ENCODE results near the gene OR52A5. TPM values are rescaled to one million over a fixed set of nuclear protein-coding genes. Genes with fewer than 3 reads are reported as not detected.
"Not testable (repeated sequence)": the region's sequence is repeated elsewhere in the genome, so short reads cannot be mapped to it uniquely, and the experiment has no call there.

OR52A5 gene
- not detected for total RNA-seq

DNA sequence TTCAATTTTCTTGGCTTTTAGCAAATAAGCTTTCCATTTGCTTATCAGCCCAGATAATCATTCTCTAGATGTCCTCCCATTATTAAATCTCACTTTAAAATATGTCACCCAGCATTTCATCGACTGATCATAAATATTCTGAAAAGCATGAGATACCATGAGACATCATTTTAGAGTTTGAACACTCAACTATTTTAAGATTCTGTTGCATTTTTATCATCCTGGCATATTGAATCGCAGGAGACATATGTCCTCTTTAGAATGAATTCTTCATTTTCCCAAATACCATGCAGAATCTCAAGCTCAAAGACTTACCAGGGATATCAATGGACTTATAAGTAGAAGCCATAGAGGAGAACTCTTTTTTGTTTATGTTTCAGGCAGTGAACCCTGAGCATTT lies at the start of gene OR52A5:
Gene OR52A5, minus strand, starts transcription at position 361 of the 400 bp plus-strand sequence. CDS start 5,714 bp downstream, outside the sequence.
- Mint-ChIP-seq H3K36me3 (no peaks in the 10 kb centered on the region), H3K4me3 (no peak within 1 kb of the TSS), H3K9me3 (no peaks in the 10 kb centered on the region), H3K4me1 (no peaks in the 10 kb centered on the region), H3K27ac (no peak within 1 kb of the TSS), H3K27me3 (peaks cover 5% of the 10 kb centered on the region)
- no peak for DNase-seq

GRCh38 chr11:5178046-5178837 lies 40.1 kb upstream of the OR52A5 start:
- Mint-ChIP-seq H3K36me3 (no peaks in the 10 kb centered on the region), H3K27me3 (no peaks in the 10 kb centered on the region), H3K4me1 (no peaks in the 10 kb centered on the region), H3K9me3 (no peaks in the 10 kb centered on the region), H3K27ac (no peak overlapping the region), H3K4me3 (no peak overlapping the region)
- DNase-seq = no peak

DNA sequence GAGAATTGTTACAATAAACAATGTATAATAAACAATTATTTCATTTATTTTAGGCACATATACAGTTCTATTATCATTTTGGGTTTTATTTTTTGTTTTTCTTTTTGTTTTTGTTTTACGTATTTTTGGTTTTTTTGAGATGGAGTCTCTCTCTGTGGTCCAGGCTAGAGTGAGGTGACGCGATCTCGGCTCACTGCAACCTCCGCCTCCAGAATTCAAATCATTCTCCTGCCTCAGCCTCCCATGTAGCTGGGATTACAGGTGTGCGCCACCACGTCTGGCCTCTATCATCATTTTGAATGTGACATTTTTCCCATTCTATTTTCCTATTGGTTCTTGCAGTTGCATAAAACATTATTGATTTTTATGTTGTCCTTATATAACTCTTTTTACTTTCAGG lies 36.8 kb upstream of the OR52A5 start:
- Mint-ChIP-seq H3K9me3 (no peaks in the 10 kb centered on the region), H3K4me3 (no peak overlapping the region), H3K36me3 (no peaks in the 10 kb centered on the region), H3K4me1 (no peaks in the 10 kb centered on the region), H3K27ac (no peak overlapping the region), H3K27me3 (no peaks in the 10 kb centered on the region)
- no peak for DNase-seq

- H3K27ac Mint-ChIP-seq = no peak overlapping the region
- H3K36me3 Mint-ChIP-seq = no peaks in the 10 kb centered on the region
- DNase-seq = no peak
- no peaks in the 10 kb centered on the region for H3K9me3 Mint-ChIP-seq
- H3K4me1 Mint-ChIP-seq = no peaks in the 10 kb centered on the region
- no peaks in the 10 kb centered on the region for H3K27me3 Mint-ChIP-seq
- no peak overlapping the region for H3K4me3 Mint-ChIP-seq
Observed at GRCh38 chr11:5171856-5172255, 33.7 kb upstream of the OR52A5 start.

DNA sequence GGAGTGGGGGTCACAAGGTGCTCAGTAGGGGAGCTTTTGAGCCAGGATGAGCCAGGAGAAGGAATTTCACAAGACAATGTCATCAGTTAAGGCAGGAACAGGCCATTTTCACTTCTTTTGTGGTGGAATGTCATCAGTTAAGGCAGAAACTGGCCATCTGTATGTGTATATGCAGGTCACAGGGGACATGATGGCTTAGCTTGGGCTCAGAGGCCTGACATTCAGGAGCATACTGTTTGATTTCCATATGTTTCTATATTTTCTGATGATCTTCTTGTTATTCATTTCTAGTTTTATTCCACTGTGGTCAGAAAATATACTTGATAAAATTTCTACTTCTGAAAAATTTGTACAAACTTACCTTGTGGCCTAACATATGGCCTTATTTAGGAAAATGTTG lies 27.7 kb upstream of the OR52A5 start:
- H3K9me3 Mint-ChIP-seq, H3K4me1 Mint-ChIP-seq, DNase-seq, H3K27me3 Mint-ChIP-seq, H3K4me3 Mint-ChIP-seq, H3K36me3 Mint-ChIP-seq, H3K27ac Mint-ChIP-seq: not testable (repeated sequence)

DNA sequence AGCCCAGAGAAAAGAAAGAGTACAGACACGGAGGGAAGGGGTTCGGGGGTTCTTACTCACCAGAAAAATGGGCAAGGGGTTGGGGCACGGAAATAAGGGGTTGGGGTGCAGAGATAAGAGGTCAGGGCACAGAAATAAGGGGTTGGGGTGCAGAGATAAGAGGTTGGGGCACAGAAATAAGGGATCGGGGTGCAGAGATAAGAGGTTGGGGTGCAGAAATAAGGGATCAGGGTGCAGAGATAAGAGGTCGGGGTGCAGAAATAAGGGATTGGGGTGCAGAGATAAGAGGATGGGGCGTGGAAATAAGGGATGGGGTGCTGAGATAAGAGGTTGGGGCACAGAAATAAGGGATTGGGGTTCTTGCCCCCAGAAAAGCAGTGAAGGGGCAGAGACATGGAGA lies 26.7 kb upstream of the OR52A5 start:
- not testable (repeated sequence) for H3K4me3 Mint-ChIP-seq, DNase-seq, H3K27me3 Mint-ChIP-seq, H3K27ac Mint-ChIP-seq, H3K4me1 Mint-ChIP-seq, H3K9me3 Mint-ChIP-seq, H3K36me3 Mint-ChIP-seq

DNA sequence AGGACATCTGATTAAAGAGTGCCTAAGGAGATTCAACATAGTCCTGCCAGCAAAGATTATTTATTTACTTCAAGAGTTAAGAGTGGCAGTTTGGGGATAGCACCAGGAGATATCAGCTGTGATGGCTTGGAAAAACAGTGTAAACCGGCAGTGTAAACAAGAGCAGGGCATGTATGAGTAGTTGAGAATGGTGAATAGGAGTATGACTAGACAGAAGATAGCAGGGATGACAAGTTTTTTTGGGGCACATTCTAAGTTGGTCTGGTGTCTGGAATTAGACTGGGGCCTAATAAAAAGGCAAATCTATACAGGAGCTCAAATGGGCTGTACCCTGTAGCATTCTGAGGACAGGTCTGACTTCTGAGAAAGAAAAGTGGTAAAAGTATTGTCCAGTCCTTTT lies 22.9 kb upstream of the OR52A5 start:
- not testable (repeated sequence) for H3K4me1 Mint-ChIP-seq, H3K4me3 Mint-ChIP-seq, H3K27me3 Mint-ChIP-seq, H3K27ac Mint-ChIP-seq, DNase-seq, H3K9me3 Mint-ChIP-seq, H3K36me3 Mint-ChIP-seq

GRCh38 chr11:5160217-5160616 lies 22.1 kb upstream of the OR52A5 start:
- not testable (repeated sequence) for H3K9me3 Mint-ChIP-seq, H3K4me1 Mint-ChIP-seq, DNase-seq, H3K27ac Mint-ChIP-seq, H3K36me3 Mint-ChIP-seq, H3K4me3 Mint-ChIP-seq, H3K27me3 Mint-ChIP-seq

DNA sequence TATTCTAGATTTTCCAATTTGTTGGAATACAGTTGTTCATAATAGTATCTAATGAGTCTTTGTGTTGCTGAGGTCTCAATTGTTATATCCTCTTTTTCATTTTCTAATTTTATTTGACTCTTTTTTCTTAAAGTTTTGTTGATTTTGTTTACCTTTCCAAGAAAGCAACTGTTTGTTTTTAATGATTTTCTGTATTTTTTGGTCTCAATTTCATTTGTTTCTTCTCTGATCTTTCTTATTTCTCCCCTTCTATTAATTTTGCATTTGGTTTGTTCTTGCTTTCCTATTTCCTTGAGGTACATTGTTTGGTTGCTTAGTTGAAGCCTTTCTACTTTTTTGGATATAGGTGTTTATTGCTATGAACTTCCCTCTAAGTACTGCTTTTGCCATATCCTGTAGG lies 21.6 kb upstream of the OR52A5 start:
- Mint-ChIP-seq H3K4me3 (no peak overlapping the region), H3K27me3 (peaks cover 8% of the 10 kb centered on the region), H3K36me3 (no peaks in the 10 kb centered on the region), H3K9me3 (no peaks in the 10 kb centered on the region), H3K4me1 (no peaks in the 10 kb centered on the region), H3K27ac (no peak overlapping the region)
- no peak for DNase-seq

DNA sequence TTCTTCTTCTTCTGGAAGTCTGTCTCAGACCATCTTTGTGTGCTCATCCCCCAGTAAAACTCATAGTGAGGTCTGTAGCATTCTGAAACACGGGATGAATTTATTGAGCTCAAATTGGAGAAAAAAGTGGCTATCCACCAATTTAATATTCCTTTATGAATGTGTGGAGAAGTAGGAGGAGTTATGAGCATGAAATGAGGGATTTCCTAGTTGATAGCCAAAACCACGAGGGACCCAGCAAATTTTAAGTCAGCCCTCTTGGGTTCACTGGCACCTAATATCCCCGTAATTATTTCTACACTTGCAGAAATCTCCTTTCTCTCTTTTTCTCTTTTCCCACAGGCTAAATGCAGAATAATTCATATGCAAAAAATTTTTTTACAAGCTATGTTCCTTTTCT lies 16.5 kb upstream of the OR52A5 start, which contains the start of gene OR52A1:
Gene OR52A1, minus strand, starts transcription at position 101 of the 400 bp plus-strand sequence. CDS start 2,388 bp downstream, outside the sequence.
- Mint-ChIP-seq H3K36me3 (no peaks in the 10 kb centered on the region), H3K27me3 (peaks cover 4% of the 10 kb centered on the region), H3K9me3 (no peaks in the 10 kb centered on the region), H3K27ac (no peak within 1 kb of the TSS), H3K4me3 (no peak within 1 kb of the TSS), H3K4me1 (no peaks in the 10 kb centered on the region)
- DNase-seq = no peak

DNA sequence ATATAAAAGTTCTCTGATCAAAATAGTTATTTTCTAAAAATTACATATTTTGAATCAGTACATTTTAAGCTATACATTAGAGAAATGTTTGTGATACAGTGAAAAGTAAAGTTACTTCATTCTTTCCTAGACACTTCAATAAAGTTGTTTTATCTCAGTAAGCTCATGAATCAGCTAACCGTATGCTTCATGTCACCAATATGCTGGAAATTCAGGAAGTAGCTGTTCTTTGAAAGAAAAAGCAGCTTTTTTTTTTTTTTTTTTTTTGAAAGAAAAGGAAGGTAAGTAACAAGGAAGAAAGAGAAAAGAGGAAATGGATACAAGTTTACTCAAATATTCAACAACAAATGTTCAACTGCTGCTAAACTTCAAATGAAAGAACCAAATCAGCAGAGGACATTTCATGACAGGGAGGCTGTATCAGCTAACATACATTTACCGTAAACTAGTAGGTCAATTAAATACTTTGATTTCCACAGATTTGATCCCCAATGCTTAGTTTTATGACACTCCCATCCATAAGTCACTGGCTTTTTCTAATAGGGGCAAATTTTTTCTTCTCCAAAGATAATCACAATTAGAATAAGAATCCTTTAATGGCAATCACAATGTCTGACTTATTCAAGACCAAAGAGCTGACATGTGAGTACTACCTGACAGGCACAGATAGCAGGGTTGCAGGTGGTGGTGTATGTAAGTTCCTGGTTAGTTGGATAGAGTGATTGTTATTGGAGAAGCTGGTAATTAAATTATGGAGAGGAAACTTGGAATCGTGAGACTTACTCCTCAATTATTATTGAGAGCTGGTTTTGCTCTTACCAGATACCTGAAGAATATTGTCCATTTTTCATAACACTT lies 15.6 kb upstream of the OR52A5 start:
- Mint-ChIP-seq H3K4me3 (no peak overlapping the region), H3K9me3 (no peaks in the 10 kb centered on the region), H3K4me1 (no peaks in the 10 kb centered on the region), H3K27ac (no peak overlapping the region), H3K36me3 (no peaks in the 10 kb centered on the region), H3K27me3 (no peaks in the 10 kb centered on the region)
- DNase-seq = no peak

GRCh38 chr11:5151713-5152153 lies 13.6 kb upstream of the OR52A5 start:
- no peak for DNase-seq

DNA sequence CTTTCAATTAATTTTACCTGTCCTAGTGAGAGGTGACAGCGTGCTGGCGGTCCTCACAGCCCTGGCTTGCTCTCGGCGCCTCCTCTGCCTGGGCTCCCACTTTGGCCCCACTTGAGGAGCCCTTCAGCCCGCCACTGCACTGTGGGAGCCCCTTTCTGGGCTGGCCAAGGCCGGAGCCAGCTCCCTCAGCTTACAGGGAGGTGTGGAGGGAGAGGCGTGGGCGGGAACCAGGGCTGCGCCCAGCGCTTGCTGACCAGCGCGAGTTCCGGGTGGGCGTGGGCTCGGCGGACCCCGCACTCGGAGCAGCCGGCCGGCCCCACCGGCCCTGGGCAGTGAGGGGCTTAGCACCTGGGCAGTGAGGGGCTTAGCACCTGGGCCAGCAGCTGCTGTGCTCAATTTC lies 6.0 kb upstream of the OR52A5 start:
- H3K27me3 Mint-ChIP-seq, H3K4me3 Mint-ChIP-seq, H3K4me1 Mint-ChIP-seq, H3K9me3 Mint-ChIP-seq, DNase-seq, H3K27ac Mint-ChIP-seq, H3K36me3 Mint-ChIP-seq: not testable (repeated sequence)

More at GRCh38 chr11:5151713-5152153, 13.6 kb upstream of the OR52A5 start:
- Mint-ChIP-seq H3K4me1 (no peaks in the 10 kb centered on the region), H3K27ac (no peak overlapping the region), H3K36me3 (no peaks in the 10 kb centered on the region), H3K4me3 (no peak overlapping the region), H3K27me3 (no peaks in the 10 kb centered on the region), H3K9me3 (no peaks in the 10 kb centered on the region)

DNA sequence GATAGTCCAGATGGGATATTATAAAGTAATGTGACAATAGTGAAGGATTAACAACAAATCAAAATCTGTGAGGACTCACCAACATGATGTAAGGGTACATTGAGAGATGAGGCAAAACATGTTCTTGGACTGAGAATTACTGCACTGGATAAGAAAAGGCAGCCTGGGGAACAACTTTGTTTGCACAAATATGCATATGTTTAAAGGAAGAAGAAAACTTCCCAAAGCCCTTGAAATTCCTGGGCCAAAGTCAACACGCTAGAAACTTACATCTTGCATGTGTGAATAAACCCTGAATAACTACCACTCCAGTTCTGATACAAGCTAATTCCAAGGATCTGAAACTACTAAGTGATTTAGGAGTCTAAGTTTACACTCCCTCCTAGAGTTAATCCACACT lies 1.1 kb downstream of the OR52A5 start:
- Mint-ChIP-seq H3K27me3 (peaks cover 5% of the 10 kb centered on the region), H3K9me3 (no peaks in the 10 kb centered on the region)

DNA sequence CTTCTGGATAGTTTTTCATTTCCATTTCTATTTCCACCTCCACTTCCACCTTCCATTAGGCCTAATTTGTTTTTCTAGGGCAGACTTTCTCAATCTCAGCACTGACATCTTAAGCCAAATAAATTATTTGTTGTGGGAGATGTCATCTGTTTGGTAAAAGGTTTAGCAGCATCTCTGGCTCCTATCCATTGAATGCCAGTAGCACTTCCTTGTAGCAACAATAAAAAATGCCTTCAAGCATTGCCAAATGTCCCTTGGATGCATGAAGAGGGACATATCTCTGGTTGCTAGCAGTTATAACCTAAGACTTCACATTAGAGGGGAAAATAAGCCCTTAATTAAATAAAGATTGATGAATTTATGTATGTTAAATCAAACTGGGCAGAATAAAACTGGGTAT lies 1.9 kb downstream of the OR52A5 start:
- Mint-ChIP-seq H3K36me3 (no peaks in the 10 kb centered on the region), H3K9me3 (no peaks in the 10 kb centered on the region), H3K27me3 (peaks cover 5% of the 10 kb centered on the region), H3K27ac (no peak overlapping the region), H3K4me1 (no peaks in the 10 kb centered on the region), H3K4me3 (no peak overlapping the region)
- DNase-seq = no peak

More for the DNA sequence above, 1.1 kb downstream of the OR52A5 start:
- no peak for DNase-seq
- Mint-ChIP-seq H3K4me1 (no peaks in the 10 kb centered on the region), H3K27ac (no peak overlapping the region), H3K4me3 (no peak overlapping the region), H3K36me3 (no peaks in the 10 kb centered on the region)

Data from activated naive CD8-positive, alpha-beta T cell treated with anti-CD3 and anti-CD28 coated beads for 36 hours (primary cell).